ENCODE data around the gene MKNK1.

The MKNK1 gene

DNA sequence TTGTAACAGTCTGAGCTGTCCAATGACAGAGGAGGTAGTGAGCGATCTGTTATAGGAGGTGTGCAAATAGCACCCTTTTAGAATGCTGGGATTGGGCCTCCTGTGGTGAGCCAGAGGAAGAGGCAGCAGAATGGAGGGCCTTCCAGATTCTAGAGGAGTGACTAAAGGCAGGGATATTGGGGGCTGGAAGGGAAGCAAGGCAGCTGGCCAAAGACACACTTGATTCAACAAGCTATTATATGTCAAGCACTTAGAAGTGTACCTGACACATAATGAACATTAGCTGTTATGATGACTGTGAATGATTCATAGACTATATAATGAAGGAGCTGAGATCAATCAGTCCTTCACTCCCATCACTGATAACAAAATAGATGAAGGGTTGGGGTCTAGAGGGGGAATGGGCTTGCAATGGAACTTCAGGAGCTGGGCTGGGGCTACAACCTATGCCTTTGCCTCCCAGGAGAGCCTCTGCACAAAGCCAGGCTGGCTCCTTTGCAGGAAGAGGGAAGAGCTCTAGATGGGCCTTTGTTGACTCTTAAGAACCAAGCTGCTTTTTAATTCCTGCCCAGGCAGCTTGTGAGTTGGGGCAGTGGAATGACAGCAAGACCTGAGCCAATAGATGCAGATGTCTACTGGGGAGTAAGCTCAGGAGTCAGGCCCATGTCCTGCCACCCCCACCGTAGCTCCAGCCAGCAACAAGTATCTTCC lies 2.3 kb upstream of the MKNK1 start:
- DNase-seq (ENCODE audit: low read depth), result no peak
- H3K4me3 ChIP-seq (ENCODE audit: low read depth, low read length), result no peak overlapping the region
- TF ChIP-seq CTCF (IDR thresholded peaks at IDR 0.05; ENCODE audit: low read depth, low read length) (no peak), MYC (IDR thresholded peaks at IDR 0.05; ENCODE audit: low read depth, low read length) (no peak), POLR2A (IDR thresholded peaks at IDR 0.05; ENCODE audit: extremely low read depth, insufficient read length) (no peak), MAX (IDR thresholded peaks at IDR 0.05; ENCODE audit: low read depth, low read length) (no peak)

- H3K4me3 ChIP-seq (ENCODE audit: low read depth, low read length), result no peak overlapping the region
- peak; percentile 44 for DNase-seq (ENCODE audit: low read depth)
Measured at GRCh38 chr1:46605232-46605631, 1.2 kb upstream of the MKNK1 start.

GRCh38 chr1:46603481-46603857 lies 599 bp downstream of the MKNK1 start:
- TF ChIP-seq POLR2A (IDR thresholded peaks at IDR 0.05; ENCODE audit: extremely low read depth, insufficient read length) (no peak), CTCF (IDR thresholded peaks at IDR 0.05; ENCODE audit: low read depth, low read length) (no peak), MAX (IDR thresholded peaks at IDR 0.05; ENCODE audit: low read depth, low read length) (no peak), MYC (IDR thresholded peaks at IDR 0.05; ENCODE audit: low read depth, low read length) (no peak)
- no peak for DNase-seq (ENCODE audit: low read depth)
- H3K4me3 ChIP-seq (ENCODE audit: low read depth, low read length), result peak overlapping the region; percentile 87

More at GRCh38 chr1:46605232-46605631, 1.2 kb upstream of the MKNK1 start:
- TF ChIP-seq POLR2A (IDR thresholded peaks at IDR 0.05; ENCODE audit: extremely low read depth, insufficient read length) (no peak), MYC (IDR thresholded peaks at IDR 0.05; ENCODE audit: low read depth, low read length) (no peak), MAX (IDR thresholded peaks at IDR 0.05; ENCODE audit: low read depth, low read length) (no peak), CTCF (IDR thresholded peaks at IDR 0.05; ENCODE audit: low read depth, low read length) (no peak)

DNA sequence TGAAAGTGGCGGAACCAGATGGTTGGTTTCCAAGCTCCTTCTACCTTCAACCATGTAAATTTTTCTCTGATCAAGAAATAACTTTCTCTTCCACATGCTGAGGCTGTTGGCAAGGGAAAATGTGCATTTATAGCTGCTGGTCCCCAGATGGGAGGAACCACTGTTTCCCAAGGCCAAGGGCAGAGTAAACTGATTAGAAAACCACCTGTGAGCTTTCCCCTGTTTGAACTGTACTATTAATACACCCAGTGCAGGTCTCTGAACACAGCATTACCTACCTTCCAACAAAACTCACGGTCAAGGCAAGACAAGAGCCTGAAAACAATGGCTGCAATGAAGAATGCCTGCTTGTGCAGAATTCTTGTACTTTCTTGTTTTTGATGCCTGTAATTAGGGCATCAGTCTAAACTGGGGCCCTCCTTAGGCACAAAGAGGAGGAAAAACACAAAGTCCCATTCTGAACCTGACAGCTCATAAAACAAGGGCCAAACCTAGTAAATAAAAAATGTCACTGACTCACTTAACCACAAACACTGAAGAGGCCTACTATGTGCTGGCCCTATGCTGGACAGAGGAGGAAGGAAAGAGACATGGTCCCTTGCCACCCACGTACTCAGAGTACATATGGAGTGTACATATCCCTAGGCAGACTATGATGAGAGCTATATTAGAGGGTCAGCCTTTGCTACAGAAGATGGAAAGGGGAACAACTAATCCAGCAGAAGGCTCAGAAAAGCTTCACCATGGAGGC lies 2.6 kb downstream of the MKNK1 start:
- no peak overlapping the region for H3K4me3 ChIP-seq (ENCODE audit: low read depth, low read length)
- TF ChIP-seq CTCF (IDR thresholded peaks at IDR 0.05; ENCODE audit: low read depth, low read length) (no peak), MAX (IDR thresholded peaks at IDR 0.05; ENCODE audit: low read depth, low read length) (no peak), POLR2A (IDR thresholded peaks at IDR 0.05; ENCODE audit: extremely low read depth, insufficient read length) (no peak), MYC (IDR thresholded peaks at IDR 0.05; ENCODE audit: low read depth, low read length) (no peak)
- no peak for DNase-seq (ENCODE audit: low read depth)

DNA sequence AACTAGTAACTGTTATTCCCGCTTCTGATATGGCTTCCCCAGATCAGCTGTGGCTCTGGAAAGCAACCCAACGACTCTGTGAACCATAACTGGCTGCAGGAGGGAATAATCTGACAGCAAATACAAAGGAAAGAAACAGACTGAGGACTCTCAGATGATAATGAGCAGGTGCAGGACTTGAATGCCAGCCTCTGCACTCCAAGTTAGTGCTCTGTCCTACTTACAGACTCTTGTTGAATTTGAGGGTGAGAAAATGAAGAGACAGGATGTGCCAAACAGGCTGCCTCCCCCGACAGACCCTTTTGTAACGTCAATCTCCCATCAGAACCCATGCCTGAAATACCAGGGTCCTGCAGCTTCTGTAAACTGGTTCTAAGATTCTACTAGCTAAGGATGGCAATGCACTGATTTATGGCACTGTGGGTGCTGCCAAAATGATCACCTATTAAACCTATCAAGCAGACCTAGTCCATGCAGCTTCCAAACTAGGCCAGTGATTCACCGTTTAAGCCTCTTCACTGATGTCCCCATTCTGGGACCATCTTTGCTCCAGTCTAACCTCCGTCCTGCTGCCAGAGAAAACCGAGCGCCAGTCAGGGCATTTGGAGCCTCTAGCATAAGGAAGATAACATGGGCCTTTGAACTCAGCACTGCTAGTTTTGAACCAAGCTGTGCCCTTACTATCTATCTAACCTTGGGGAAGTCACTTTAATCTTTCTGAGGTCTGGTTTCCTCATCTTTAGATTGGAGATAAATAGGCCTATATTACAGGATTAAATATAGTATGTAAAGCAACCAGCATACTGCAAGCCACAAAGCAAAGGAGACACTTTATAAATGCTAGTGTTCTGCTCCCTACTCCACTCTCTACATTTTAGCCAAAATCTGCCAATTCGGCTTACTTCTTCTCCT lies 4.8 kb downstream of the MKNK1 start:
- DNase-seq (ENCODE audit: low read depth), result no peak
- H3K4me3 ChIP-seq (ENCODE audit: low read depth, low read length), result no peak overlapping the region
- TF ChIP-seq MAX (IDR thresholded peaks at IDR 0.05; ENCODE audit: low read depth, low read length) (no peak), MYC (IDR thresholded peaks at IDR 0.05; ENCODE audit: low read depth, low read length) (no peak), CTCF (IDR thresholded peaks at IDR 0.05; ENCODE audit: low read depth, low read length) (no peak), POLR2A (IDR thresholded peaks at IDR 0.05; ENCODE audit: extremely low read depth, insufficient read length) (no peak)
